Skeletal muscle tissue (tissue), 4 donors: ENCODE results near the gene KANK4. TPM values are rescaled to one million over a fixed set of nuclear protein-coding genes. Genes with fewer than 3 reads are reported as not detected.
"Not testable (repeated sequence)": the region's sequence is repeated elsewhere in the genome, so short reads cannot be mapped to it uniquely, and the experiment has no call there.

Experiments used
- H3K27ac ChIP-seq: one replicate; pipeline ENCODE4 v1.7.0; 2013; ENCODE audit warnings: mild to moderate bottlenecking, low read depth, low read length, inconsistent platforms
- H3K27me3 ChIP-seq, 3 donors: one replicate each; pipeline ENCODE4 v1.7.0; 2013; ENCODE audit warnings: low read length in 3 of 3; ENCODE audit not compliant: control insufficient read depth in 3 of 3, insufficient read depth in 3 of 3
- H3K36me3 ChIP-seq, 3 donors: one replicate each; pipeline ENCODE4 v1.7.0; 2013; ENCODE audit warnings: low read length in 3 of 3; ENCODE audit not compliant: control insufficient read depth in 3 of 3, insufficient read depth in 3 of 3
- H3K4me1 ChIP-seq, 3 donors: one replicate each; pipeline ENCODE4 v1.7.0; 2013; ENCODE audit warnings: low read length in 3 of 3, mild to moderate bottlenecking in 3 of 3; ENCODE audit not compliant: control insufficient read depth in 3 of 3, insufficient read depth in 3 of 3
- H3K4me3 ChIP-seq, 3 donors: one replicate each; pipeline ENCODE4 v1.7.0; 2013; ENCODE audit warnings: low read length in 3 of 3
- H3K9ac ChIP-seq, 3 donors: one replicate each; pipeline ENCODE4 v1.7.0; 2013; ENCODE audit warnings: low read length in 3 of 3, mild to moderate bottlenecking in 3 of 3, moderate library complexity in 2 of 3, low read depth in 1 of 3
- H3K9me3 ChIP-seq, 3 donors: one replicate each; pipeline ENCODE4 v1.7.0; 2013; ENCODE audit warnings: low read length in 3 of 3; ENCODE audit not compliant: control insufficient read depth in 3 of 3
- total RNA-seq: library from RNA; depleted of rRNA; stranded (reverse); fragments of >200 nt; gene quantifications from one replicate; pipeline ENCODE4 v1.2.3, GENCODE V29; 2014
- donor health status: Osteomylitis.

The KANK4 gene
- total RNA-seq, 1 donor from 2014 or later, result 8.4 TPM

GRCh38 chr1:62220456-62220855, 98.8 kb downstream of the KANK4 start:
- not testable (repeated sequence) for H3K27ac ChIP-seq, H3K4me3 ChIP-seq, H3K9me3 ChIP-seq, H3K27me3 ChIP-seq, H3K9ac ChIP-seq, H3K4me1 ChIP-seq, H3K36me3 ChIP-seq

- Histone ChIP-seq H3K36me3 (no peaks in the 10 kb centered on the region), H3K27me3 (no peaks in the 10 kb centered on the region), H3K9me3 (no peaks in the 10 kb centered on the region), H3K27ac (no peak overlapping the region), H3K4me3 (no peak overlapping the region), H3K9ac (no peak overlapping the region), H3K4me1 (no peaks in the 10 kb centered on the region)
These were observed 100.6 kb downstream of the KANK4 start for GRCh38 chr1:62218604-62219003.

GRCh38 chr1:62213075-62213914, 105.9 kb downstream of the KANK4 start:
- no peaks in the 10 kb centered on the region for H3K9me3 ChIP-seq
- H3K4me1 ChIP-seq, result no peaks in the 10 kb centered on the region
- H3K36me3 ChIP-seq, result no peaks in the 10 kb centered on the region
- H3K9ac ChIP-seq, result no peak overlapping the region
- no peak overlapping the region for H3K27ac ChIP-seq
- H3K4me3 ChIP-seq, result no peak overlapping the region
- H3K27me3 ChIP-seq, result no peaks in the 10 kb centered on the region

- H3K9ac ChIP-seq, result no peak overlapping the region
- H3K27me3 ChIP-seq, result no peaks in the 10 kb centered on the region
- no peak overlapping the region for H3K4me3 ChIP-seq
- no peaks in the 10 kb centered on the region for H3K36me3 ChIP-seq
- H3K4me1 ChIP-seq, result no peaks in the 10 kb centered on the region
- no peaks in the 10 kb centered on the region for H3K9me3 ChIP-seq
- H3K27ac ChIP-seq, result no peak overlapping the region
These were observed 106.8 kb downstream of the KANK4 start for GRCh38 chr1:62212411-62212810.

- Histone ChIP-seq H3K4me3 (no peak overlapping the region), H3K27me3 (no peaks in the 10 kb centered on the region), H3K27ac (no peak overlapping the region), H3K4me1 (no peaks in the 10 kb centered on the region), H3K9ac (no peak overlapping the region), H3K9me3 (no peaks in the 10 kb centered on the region), H3K36me3 (no peaks in the 10 kb centered on the region)
These were observed 108.3 kb downstream of the KANK4 start for GRCh38 chr1:62210960-62211359.

GRCh38 chr1:62209931-62210595, 109.2 kb downstream of the KANK4 start:
- no peaks in the 10 kb centered on the region for H3K36me3 ChIP-seq
- no peaks in the 10 kb centered on the region for H3K9me3 ChIP-seq
- H3K9ac ChIP-seq, result no peak overlapping the region
- H3K4me3 ChIP-seq, result no peak overlapping the region
- no peaks in the 10 kb centered on the region for H3K27me3 ChIP-seq
- H3K27ac ChIP-seq, result no peak overlapping the region
- H3K4me1 ChIP-seq, result no peaks in the 10 kb centered on the region

- Histone ChIP-seq H3K36me3 (no peaks in the 10 kb centered on the region), H3K9me3 (peaks cover 0 to 2% (median 0%) of the 10 kb centered on the region in 3 donors), H3K9ac (no peak overlapping the region), H3K4me3 (no peak overlapping the region), H3K4me1 (no peaks in the 10 kb centered on the region), H3K27ac (no peak overlapping the region), H3K27me3 (no peaks in the 10 kb centered on the region)
These were observed 110.3 kb downstream of the KANK4 start for GRCh38 chr1:62208970-62209369.

- H3K4me3 ChIP-seq, result no peak overlapping the region
- no peak overlapping the region for H3K9ac ChIP-seq
- H3K27ac ChIP-seq, result no peak overlapping the region
- H3K27me3 ChIP-seq, result no peaks in the 10 kb centered on the region
- H3K36me3 ChIP-seq, result no peaks in the 10 kb centered on the region
- no peaks in the 10 kb centered on the region for H3K4me1 ChIP-seq
- peaks cover 0 to 2% (median 0%) of the 10 kb centered on the region in 3 donors for H3K9me3 ChIP-seq
These were observed 111.1 kb downstream of the KANK4 start for GRCh38 chr1:62208087-62208486.

- peaks cover 0 to 2% (median 0%) of the 10 kb centered on the region in 3 donors for H3K9me3 ChIP-seq
- H3K36me3 ChIP-seq, result no peaks in the 10 kb centered on the region
These were observed 112.0 kb downstream of the KANK4 start for GRCh38 chr1:62207187-62207586.

GRCh38 chr1:62198781-62199125, 120.5 kb downstream of the KANK4 start:
- Histone ChIP-seq H3K4me3 (no peak overlapping the region), H3K36me3 (no peaks in the 10 kb centered on the region), H3K9ac (no peak overlapping the region), H3K9me3 (no peaks in the 10 kb centered on the region), H3K27me3 (peaks cover 13 to 17% (median 16%) of the 10 kb centered on the region in 3 donors), H3K27ac (no peak overlapping the region), H3K4me1 (no peaks in the 10 kb centered on the region)

More at GRCh38 chr1:62207187-62207586, 112.0 kb downstream of the KANK4 start:
- H3K9ac ChIP-seq, result no peak overlapping the region
- H3K4me3 ChIP-seq, result no peak overlapping the region
- H3K4me1 ChIP-seq, result no peaks in the 10 kb centered on the region
- no peak overlapping the region for H3K27ac ChIP-seq
- H3K27me3 ChIP-seq, result no peaks in the 10 kb centered on the region
